SW 1271 (cell line): ENCODE measurements around the gene RUNX2.

Source experiments
- DNase-seq, 2 experiments: peaks; one replicate each; lab custom pipeline; 2025; lab: John Stamatoyannopoulos, UW

Gene RUNX2

DNA sequence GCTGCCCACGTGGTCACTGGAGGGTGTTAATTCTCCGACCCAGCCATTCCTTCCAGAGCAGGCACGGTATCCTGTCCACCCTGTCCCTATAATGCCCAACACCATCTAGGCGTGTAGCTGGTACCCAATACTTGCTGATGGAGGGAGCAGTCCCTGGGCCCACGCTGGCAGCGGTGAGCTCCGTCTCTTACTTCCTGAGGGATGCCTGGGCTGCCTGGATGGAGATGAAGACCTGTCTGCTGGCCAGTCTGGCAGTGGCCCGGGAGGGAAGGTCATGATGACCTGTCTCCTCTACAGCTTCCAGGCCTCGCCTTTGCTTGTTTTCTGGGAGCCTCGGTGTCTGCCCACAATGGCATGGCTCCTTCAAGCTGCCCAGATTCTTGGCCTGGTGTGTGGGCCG lies 347.5 kb downstream of the RUNX2 start:
- no peak for DNase-seq

DNA sequence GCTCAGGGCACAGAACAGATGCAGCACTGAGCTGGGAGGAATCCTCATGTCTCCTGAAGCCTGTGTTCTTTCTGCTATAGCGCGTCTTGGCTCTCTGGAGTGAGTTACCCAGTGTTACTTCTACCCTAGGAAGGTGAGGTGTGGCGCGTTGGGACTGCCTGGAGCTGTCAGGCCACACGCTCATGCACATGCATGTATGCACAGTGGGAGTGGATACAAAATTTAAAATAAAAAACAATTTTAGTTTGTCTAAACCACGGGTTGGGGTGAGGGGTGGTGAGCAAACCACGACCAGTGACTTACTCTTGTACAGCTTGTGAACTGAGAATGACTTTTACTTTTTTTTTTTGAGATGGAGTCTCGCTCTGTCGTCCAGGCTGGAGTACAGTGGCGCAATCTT lies 348.2 kb downstream of the RUNX2 start:
- no peak for DNase-seq

DNA sequence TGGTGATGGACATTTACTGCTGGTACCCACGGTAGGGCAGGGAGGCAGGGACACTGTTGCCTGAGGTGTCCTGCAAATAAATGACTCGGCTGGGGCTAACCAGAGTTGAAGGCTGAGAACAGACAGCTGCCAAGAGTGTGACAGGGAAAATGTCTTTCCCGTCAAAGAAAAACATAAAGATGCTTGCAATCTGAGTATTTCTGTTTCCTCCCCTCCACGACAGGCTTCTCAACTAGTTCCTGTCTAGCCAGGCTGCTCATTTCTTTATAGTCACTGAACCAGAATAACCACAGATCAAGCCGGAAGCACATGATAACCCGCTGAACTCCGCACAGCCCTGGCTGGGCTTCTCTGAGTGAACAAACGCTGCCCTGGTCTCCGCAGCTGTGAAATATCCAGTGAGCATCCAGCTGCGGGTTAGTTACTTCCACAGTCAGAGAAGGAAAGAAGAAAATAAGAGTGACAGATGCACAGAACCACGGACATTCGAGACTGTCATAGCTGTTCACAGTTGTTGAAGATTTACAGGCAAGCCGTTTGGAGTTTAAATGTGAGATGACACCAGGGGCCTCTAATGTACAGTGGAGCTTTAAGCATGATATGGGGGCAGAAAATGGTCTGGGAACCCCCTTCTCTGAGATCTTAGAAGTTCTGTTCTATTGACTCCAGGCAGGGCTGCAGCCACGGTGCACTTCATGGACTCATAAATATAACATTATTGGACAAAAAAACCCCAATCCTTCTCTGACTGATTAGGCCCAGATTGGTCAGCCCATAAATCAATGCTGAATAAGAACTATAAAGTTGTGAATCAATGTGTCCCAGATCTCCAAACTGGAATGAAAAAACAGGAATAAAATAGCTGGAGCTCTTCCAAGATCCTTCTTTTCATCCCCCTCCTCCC lies 349.5 kb downstream of the RUNX2 start:
- DNase-seq, result no peak

DNA sequence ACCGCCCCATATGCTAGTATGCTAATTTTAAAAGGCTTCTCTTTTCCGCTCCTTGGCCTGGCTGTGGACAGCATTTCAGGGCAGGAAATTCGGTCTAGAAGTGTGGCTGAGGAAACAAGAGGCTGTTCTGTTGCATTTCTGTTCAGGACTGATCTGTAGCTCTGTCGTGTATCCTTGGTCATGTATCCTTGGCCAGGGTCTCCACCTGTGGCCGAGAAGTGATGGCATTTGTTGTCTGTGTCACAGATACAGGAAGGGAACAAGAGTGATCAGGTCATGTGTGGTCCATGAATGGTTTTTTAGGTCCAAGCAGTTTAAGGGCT lies 350.1 kb downstream of the RUNX2 start:
- DNase-seq, result no peak

DNA sequence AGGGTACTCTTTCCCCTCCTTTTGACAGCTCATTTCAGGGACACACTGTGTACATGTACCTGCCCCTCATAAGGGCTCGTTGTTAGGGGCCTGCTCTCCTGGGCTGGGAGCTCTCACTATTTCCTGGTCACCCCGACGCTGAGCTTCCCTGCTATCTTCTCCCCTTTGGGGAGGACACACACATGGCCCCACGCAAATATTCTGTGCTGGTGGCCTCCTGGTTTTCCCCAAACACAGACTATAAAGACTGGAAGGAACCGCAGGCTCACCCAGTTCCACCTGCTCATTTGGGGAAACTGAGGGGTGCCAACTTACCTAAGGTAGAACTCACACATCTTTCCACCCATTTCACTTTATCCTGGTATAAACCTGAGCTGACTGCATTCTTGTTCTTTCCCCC lies 351.0 kb downstream of the RUNX2 start:
- DNase-seq, result no peak

DNA sequence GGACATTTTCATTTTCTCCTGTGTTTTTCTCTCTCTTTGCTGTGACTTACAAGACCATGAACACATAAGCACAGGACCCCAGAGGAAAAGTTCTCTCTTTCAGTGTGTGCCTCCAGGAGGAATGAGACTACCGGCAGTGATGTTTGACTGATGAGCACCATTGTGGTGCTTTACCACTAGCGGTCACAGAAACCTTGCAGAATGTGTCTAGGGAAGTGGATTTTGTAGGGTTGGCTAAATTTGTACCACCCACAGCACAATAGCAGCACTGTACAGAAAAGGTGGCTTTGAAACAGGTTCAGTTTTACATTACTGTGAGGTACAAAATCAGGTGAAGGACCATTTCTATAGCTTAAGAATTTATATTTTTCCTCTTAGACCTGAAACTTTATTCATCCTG lies 351.5 kb downstream of the RUNX2 start:
- no peak for DNase-seq

DNA sequence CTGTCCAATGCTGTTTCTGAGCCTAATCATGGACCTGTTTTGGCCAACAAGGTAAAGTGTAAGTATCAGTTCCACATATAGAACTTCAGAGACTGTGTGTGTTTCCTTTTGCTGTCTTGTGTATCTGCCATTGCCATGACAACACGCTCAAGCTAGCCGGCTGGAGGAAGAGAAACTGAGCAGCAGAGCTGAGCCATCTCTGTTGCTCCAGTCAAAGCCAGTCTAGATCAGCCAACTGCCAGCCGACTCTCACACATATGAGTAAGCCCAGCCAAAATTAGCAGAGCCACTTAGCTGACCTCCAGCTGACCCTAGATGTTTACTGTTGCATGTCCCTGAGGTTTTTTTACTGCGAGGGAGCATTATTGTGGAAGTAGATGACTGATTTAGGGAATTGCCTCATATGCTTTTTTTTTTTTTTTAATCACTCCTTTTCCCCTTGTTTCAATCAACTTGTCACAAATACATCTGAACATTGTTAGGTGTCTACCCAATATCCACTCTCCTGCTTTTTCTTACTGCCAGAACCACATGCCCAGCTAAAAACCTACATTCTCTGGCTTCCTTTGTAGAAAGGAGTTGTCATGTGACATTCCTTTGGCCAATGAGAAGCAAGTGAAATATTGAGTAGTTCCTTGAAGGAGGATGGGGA lies 353.9 kb downstream of the RUNX2 start:
- no peak for DNase-seq

DNA sequence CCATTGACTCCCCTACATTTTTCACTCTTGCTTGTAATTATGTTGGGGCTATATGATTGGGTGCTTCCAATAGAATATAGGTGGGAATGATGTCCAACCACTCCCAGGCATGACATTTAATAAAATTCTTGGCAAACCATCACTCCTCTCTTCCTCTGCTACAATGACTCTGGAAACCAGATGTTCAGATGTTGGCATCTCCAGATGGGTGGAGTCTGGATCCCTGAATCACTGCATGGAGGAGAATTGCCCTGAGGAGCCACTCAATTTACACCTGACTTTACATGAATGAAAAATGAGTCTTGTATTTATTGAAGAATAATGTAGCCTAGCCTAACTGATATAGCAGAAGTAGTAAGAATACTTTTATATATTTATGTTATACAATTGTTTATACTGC lies 356.3 kb downstream of the RUNX2 start:
- DNase-seq, result no peak

DNA sequence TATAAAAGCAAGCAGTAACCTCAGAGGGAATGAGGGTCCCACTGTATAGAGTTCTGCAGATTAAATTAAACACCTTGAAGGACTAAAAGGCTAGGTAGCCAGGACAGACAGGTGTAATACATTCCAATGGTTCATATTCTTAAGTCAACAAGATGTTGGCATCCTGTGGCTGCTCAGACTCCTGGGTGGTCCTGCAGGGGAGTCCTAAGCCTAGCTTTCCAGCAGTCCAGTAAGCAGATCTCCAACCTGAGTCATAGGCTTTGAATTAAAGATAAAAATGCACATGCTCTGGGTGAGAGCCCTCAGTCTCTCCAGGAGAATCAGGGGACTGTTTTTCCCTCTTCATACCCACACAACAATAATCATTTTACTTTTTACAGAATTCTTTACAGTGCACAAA lies 356.9 kb downstream of the RUNX2 start:
- no peak for DNase-seq

DNA sequence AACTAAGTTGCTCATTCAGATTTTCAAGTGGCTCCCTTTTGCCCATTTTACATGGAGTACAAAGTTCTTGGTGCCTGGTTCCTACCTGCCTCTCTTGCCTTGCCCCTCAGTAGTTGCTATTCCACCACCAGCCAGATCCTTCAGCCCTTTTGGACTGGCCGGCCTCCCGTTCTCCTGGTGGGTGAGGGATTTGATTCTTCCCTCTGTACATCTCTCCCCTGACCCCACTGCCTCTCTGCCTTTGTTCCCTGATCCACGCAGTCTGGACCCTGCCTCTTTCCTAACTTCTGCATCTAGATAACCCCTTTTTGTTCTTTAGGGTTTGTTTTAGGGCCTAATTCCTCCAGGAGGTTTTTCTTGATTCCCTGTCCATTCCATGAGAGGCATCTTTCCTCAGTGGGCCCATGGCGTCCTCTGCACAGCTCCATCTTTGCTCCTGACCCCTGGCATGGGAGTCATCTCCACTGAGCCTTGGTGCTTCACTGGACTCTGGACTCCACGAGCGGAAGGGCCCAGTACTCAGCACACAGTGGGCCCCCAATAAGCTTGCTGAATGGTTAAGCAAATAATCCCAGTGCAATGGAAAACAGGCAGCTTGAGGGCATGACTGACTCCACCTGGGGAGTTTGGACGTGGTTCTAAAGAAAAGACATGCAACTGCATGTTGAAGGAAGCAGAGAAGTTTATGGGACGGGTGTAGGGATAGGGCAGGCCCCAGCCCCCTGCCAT lies 358.9 kb downstream of the RUNX2 start:
- DNase-seq, result no peak

DNA sequence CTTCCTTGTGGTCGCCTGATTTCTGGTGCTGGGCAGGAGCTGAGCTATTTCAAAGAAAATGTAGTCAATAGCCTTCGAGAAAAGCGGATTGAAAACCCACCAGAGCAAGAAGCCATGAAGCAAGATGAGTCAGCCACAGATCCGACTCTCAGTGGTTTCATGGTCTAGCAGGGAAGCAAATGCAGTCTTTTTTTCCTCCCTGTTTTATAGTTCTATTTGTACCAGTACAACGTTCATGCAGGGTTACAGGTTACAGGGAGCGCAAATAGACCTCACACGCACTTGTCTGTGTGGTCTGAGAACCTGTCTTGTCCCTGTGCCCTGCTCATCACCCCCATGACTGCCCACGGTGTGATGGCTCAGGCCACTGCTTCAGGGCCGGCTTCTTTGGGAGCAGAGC lies 359.4 kb downstream of the RUNX2 start:
- no peak for DNase-seq

DNA sequence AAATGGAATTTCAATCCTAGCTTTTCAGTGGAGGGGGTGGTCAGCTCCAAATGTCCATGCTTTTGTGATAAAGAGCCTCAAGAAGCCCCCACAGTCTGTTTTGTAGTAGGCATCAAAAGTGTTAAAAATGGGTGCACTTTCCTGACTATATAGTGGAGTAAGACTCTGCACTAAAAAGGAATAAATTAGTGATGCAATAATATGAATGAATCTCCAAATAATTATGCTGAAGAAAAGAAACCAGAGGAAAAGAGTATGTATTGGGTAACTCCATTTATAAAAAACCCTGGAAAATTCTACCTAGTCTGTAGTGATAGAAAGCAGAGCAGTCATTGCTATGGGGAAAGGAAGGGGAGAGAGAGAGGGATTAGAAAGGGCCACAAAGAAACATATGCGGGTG lies 360.1 kb downstream of the RUNX2 start:
- no peak for DNase-seq

DNA sequence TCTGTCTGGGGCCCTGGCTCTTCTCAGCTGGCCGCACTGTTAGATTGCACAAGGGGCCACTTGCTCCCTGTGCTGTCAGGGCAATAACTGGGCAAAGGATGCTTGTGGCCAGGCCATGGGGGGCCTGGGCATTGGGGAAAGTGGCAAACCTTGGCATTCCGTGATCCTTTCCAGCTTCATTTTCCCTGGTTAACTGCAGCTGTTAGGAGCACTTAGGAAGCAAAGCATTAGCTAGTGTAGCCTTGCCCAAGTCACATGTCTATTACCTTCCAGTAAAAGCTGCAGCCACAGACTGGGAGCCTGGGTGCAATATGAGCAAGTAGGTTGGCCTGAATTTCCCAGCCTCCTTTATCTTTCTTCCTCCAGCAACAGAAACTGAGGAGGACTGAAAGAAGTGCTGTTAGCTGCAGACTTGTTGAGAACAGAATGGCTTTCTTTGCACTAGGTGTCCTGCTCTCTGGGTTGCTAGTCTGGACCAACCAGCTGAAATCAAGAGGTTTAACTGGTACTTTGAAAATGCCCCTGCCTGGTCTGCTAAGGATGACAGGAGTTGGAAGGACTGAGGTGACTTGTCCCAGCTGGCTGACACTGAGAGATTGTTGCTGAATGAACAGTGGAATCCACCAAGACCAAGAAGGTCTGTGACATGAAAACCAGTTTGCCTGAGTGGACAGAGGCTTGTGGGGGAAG lies 361.9 kb downstream of the RUNX2 start:
- no peak for DNase-seq

DNA sequence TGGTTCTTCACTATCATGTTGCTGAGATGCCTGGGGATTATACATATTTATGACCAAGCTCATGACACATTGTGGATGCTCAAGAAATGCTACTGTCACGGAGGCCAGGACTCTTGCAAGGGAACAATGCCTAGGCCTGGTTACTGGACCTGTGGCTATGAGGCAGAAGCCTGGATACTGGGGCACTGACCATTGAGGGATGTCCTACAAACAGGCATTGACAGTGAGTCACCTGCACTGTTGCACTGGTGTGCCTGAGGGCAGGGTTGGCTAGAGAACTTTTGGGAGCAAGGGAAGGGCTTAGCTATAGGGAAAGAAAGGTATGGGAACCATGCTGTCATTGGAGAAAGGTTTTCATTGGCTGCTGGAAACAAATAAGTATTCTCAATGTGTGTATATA lies 362.7 kb downstream of the RUNX2 start:
- DNase-seq, result no peak

DNA sequence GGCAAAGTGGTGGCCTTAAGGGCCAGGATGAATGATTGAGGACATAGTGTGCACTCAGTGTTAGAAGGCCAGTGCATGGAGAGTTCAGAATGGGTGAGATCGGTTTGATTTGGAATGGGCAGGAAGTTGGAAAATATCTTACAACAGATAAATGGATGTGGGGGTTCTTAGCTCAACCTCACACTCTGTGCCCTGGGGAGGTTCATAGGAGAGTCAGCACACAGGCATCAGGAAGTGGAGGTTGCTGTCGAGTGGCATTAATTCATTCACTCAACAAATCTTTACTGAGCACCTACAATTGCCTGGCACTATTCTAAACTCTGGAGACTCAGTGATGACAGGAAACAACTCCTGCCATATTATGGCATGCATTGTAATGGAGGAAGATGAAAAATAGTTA lies 363.3 kb downstream of the RUNX2 start:
- DNase-seq, result no peak

DNA sequence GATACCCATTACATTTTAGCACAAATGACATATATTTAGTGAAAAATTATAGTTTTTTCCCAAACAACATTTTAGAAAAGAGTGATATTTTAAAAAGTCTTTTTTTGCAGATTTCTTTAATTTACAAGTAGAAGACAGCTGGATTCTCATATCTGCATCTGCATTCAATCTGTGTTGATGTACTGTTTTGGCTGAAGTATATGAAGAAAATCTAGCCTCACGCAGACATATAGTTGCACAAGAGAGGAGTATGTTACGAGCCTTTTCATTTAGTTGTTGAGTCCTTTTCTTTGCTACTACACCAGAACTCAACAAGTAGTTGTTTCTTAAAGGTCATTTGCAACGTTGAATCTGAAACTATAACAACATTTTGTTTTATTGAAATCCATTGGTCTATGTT lies 363.9 kb downstream of the RUNX2 start:
- DNase-seq, result no peak

DNA sequence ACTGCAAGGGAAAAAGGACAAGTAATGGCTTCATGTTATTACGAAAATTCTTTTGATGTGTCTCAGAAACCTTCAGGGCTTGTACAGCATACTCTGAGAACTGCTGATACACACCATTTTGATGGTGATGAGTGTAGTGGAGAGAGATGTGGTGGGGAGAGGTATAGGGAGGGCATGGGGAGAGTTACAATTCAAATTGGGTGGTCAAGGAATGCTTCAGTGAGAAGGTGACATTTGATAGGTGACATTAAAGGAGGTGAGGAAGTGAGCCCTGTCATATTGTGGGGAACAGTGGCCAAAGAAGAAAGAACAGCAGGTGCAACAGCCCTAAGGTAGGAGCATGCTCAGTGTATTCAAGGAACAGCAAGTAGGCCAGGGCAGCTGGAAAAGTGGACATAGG lies 368.6 kb downstream of the RUNX2 start:
- no peak for DNase-seq

DNA sequence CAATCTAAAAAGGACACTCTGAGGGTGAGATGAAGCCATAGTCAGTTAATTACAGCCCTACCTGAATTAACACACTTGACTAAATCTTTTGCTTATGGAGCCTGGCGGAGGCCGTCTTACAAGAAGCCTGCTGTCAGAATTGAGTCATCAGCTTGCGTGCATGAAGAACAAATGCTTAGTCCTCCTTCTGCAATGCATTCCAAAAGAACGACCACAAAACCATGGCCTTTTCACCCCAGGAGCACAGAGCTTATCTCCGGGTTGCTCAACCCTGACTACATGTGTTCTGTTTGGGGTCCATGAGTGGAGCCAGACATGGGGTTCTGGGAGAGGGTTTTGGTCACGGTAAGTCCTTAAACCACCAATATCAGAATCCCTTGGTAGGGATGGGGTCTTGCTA lies 369.5 kb downstream of the RUNX2 start:
- DNase-seq, result no peak

DNA sequence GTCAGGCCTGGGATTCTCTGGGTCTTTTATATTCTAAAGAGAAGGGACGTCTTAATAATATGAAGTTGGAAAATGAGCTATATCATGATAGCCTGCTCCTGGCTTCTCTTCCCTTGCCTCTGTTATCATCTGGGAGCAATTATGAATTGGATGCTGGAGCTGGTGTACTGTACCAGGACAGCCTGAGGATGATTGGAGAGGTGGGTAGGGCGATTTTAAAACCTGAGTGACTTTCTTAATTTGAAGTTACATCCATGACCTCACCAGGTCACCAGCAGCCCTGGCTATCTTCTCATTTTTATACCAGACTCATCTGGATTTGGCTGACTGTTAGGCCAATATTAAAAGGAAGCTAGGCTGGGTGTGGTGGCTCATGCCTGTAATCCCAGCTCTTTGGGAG lies 369.9 kb downstream of the RUNX2 start:
- no peak for DNase-seq

DNA sequence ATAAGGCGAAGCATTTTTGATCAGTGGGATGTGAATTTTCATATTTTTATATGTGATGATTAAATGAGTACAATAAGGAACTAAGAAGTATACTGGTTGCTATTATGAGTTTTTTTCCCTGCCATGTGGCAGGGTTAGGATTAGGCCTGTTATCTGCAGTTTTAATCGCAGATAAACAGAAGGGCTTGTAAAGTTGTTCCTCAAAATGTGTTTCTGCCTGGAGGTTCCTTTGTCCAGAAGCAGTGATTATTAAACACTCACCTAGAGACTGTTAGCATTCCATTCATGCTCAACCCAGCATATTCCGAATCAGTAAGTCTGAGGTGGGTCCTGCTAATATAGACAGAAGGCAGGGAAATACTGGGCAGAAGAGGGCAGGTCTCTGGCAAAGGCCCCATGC lies 371.5 kb downstream of the RUNX2 start:
- DNase-seq, result no peak

DNA sequence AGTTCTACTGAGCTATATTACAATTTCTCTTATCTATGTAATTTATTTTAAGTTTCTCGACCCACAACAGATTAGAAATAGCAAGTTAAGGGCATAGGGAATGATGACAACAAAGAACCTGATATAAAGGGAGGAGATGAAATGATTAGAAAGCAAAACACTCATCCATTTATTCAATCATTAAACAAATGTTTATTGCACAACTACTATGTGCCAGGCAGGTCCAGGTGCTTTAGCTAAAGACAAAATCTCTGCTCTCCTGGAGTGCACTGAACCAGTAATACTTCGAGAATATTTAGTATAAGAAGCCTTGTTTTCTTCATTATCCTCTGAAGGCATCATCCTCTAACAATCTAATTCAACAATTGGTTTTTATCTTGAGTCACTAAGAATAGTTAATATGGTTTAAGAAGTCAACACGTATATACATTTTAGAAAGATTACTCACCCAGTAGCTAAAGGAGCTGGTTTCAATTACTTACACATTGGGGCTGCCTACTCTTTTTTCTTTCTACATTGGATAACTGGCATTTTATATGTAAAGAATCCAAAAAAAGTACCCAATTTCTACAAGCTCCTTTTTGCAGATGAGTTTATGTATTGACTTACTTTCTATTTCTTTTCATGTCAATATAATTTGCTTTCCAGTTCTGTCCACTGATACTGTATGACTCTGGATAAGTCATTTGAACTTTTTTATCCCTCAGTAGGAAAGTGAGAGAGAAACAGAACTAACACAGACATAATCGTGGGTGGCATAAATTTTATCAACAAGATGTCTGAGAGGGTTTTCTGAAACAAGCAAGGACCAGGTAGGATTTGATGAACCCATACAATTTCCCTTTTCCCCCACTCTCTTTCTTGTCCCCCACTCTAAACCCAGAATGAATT lies 375.0 kb downstream of the RUNX2 start:
- DNase-seq, result no peak
